Activated CD8-positive, alpha-beta T cell treated with anti-CD3 and anti-CD28 coated beads for 36 hours (primary cell): Measurements from ENCODE around the gene CAMK2N1. TPM values are rescaled to one million over a fixed set of nuclear protein-coding genes. Genes with fewer than 3 reads are reported as not detected.

Source experiments
- ATAC-seq: fragments of 200-7000 bp; cut with Tn5 transposase; one replicate; pipeline ENCODE4 v1.10.0; 2021; ENCODE audit warnings: mild to moderate bottlenecking, moderate library complexity
- CTCF ChIA-PET: fragments of 350-600 bp; sonication (Branson Sonifier 250); formaldehyde crosslinking; loops from one replicate; lab custom pipeline; 2021; ENCODE audit warnings: antibody characterized with exemption; lab: Charles Lee
- POLR2A ChIA-PET: fragments of 350-600 bp; sonication (Branson Sonifier 250); formaldehyde crosslinking; loops from one replicate; lab custom pipeline; 2021; ENCODE audit warnings: antibody characterized with exemption; lab: Charles Lee
- DNase-seq: peaks from one replicate; pipeline ENCODE4 v3.0.0-alpha.2; 2020
- H3K27ac Mint-ChIP-seq: one replicate; pipeline ENCODE4 v1.8.0; 2021; ENCODE audit warnings: mild to moderate bottlenecking, mixed read lengths
- H3K27me3 Mint-ChIP-seq: one replicate; pipeline ENCODE4 v1.8.0; 2021; ENCODE audit warnings: mixed read lengths
- H3K36me3 Mint-ChIP-seq: one replicate; pipeline ENCODE4 v1.8.0; 2021; ENCODE audit warnings: low read depth, mixed read lengths
- H3K4me1 Mint-ChIP-seq: one replicate; pipeline ENCODE4 v1.8.0; 2021; ENCODE audit warnings: low read depth, mixed read lengths
- H3K4me3 Mint-ChIP-seq: one replicate; pipeline ENCODE4 v1.8.0; 2021; ENCODE audit warnings: mild to moderate bottlenecking, moderate library complexity, mixed read lengths
- H3K9me3 Mint-ChIP-seq: one replicate; pipeline ENCODE4 v1.8.0; 2021; ENCODE audit warnings: mixed read lengths
- CTCF ChIP-seq: fragments of 200-600 bp; IDR thresholded peaks from one replicate; pipeline ENCODE4 v1.8.0; 2022; ENCODE audit warnings: antibody characterized with exemption, mild to moderate bottlenecking
- intact Hi-C: fragments of 100-400 bp; cut with micrococcal nuclease; formaldehyde crosslinking; loops from one replicate; pipeline ENCODE4 v1.10.0; 2022
- total RNA-seq, 2 experiments: library from RNA; stranded (reverse); gene quantifications; one replicate each; pipeline ENCODE4 v1.2.3, GENCODE V29; 2021

The CAMK2N1 gene
- total RNA-seq, 2 experiments from 2014 or later = 0.67 to 0.86 TPM

GRCh38 chr1:20480243-20480944 is 5.6 kb downstream of the CAMK2N1 start:
- no peaks in the 10 kb centered on the region for H3K36me3 Mint-ChIP-seq
- CTCF ChIA-PET = interaction anchor here (1.1 to 1.4 kb wide), 2 partner anchors 13 to 50 kb away, joined by 3 to 5 read pairs; no protein-coding TSS in a partner anchor
- no peak for TF ChIP-seq CTCF
- no peaks in the 10 kb centered on the region for H3K9me3 Mint-ChIP-seq
- H3K27ac Mint-ChIP-seq = no peak overlapping the region
- no peak for ATAC-seq
- H3K4me3 Mint-ChIP-seq = no peak overlapping the region
- intact Hi-C loops = no loop called here
- POLR2A ChIA-PET = interaction anchor here (0.6 kb wide), 1 partner anchor 33 kb away, joined by 3 read pairs; no protein-coding TSS in a partner anchor
- DNase-seq = no peak
- H3K4me1 Mint-ChIP-seq = peaks cover 10% of the 10 kb centered on the region
- H3K27me3 Mint-ChIP-seq = peaks cover 65% of the 10 kb centered on the region

- ATAC-seq (no peak), DNase-seq (no peak)
- no peak for TF ChIP-seq CTCF
- Mint-ChIP-seq H3K4me3 (no peak overlapping the region), H3K4me1 (peaks cover 10% of the 10 kb centered on the region), H3K27ac (no peak overlapping the region), H3K27me3 (peaks cover 69% of the 10 kb centered on the region), H3K36me3 (no peaks in the 10 kb centered on the region), H3K9me3 (no peaks in the 10 kb centered on the region)
- intact Hi-C loops = no loop called here
- POLR2A ChIA-PET = no interaction called here
- CTCF ChIA-PET = interaction anchor here (1.3 kb wide), 1 partner anchor 14 kb away, joined by 5 read pairs; no protein-coding TSS in a partner anchor
These were observed 6.2 kb downstream of the CAMK2N1 start for GRCh38 chr1:20479840-20480239.

- H3K9me3 Mint-ChIP-seq = no peaks in the 10 kb centered on the region
- TF ChIP-seq CTCF = no peak
- ChIA-PET POLR2A (interaction anchor here (0.9 kb wide), 1 partner anchor 8 kb away, joined by 3 read pairs; no protein-coding TSS in a partner anchor), CTCF (interaction anchor here (1.3 kb wide), 1 partner anchor 16 kb away, joined by 5 read pairs; no protein-coding TSS in a partner anchor)
- ATAC-seq (no peak), DNase-seq (no peak)
- H3K27me3 Mint-ChIP-seq = peaks cover 69% of the 10 kb centered on the region
- no peak overlapping the region for H3K4me3 Mint-ChIP-seq
- intact Hi-C loops = no loop called here
- no peaks in the 10 kb centered on the region for H3K36me3 Mint-ChIP-seq
- no peak overlapping the region for H3K27ac Mint-ChIP-seq
- peaks cover under 1% of the 10 kb centered on the region for H3K4me1 Mint-ChIP-seq
These were observed 7.9 kb downstream of the CAMK2N1 start for GRCh38 chr1:20478057-20478635.

DNA sequence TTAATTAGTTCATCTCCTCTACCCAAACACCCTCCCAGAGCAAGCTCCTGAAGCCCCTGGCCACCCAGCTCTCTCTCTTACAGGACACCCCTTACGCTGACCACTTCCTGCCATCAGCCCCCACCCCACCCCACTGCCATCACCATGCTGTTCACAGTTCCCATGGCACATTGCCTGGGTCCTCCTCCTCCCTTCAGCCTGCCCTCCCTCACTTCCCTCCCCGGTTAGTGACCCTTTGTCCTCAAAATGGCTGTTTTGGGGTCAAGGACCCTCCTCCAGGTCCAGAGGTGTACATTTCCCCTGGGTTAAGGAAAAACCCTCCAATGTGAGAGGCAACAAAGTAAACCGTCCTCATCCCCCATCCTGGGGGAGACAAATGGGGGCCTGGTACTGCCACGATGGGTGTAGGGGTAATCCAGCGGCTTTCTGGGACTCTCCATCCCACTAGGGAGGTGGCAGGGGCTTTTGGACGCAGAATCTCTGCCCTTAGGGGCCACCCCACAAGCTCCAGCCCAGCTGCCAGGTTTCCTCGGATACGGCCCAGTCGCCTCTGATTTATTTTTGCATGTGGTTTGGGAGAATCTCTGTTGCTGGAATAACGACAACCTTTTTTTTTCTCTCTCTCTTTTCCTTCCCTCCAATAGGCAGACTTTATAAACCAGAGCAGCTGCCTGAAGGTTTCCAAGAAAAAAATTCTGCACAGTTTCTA is 8.5 kb downstream of the CAMK2N1 start:
- Mint-ChIP-seq H3K4me1 (peaks cover 2% of the 10 kb centered on the region), H3K27me3 (peaks cover 66% of the 10 kb centered on the region), H3K4me3 (no peak overlapping the region), H3K9me3 (no peaks in the 10 kb centered on the region), H3K27ac (no peak overlapping the region), H3K36me3 (no peaks in the 10 kb centered on the region)
- TF ChIP-seq CTCF = no peak
- intact Hi-C loops = no loop called here
- CTCF ChIA-PET = no interaction called here
- ATAC-seq = no peak
- no peak for DNase-seq
- POLR2A ChIA-PET = interaction anchor here (0.6 kb wide), 1 partner anchor 12 kb away, joined by 3 read pairs; no protein-coding TSS in a partner anchor
